IMR-90 (cell line): ENCODE measurements around the gene C1orf167. TPM values are rescaled to one million over a fixed set of nuclear protein-coding genes. Genes with fewer than 3 reads are reported as not detected.

ENCODE experiments used
- ATAC-seq: fragments of 200-7000 bp; cut with Tn5 transposase; 2 replicates; pipeline ENCODE4 v1.9.1; 2020; ENCODE audit warnings: low read depth, mild to moderate bottlenecking, moderate library complexity
- BruUV-seq: library from RNA; stranded (reverse); fragments of 400-500 nt; replicated peaks from 2 replicates; lab custom pipeline; 2021; lab: Mats Ljungman, UMichigan
- CTCF ChIA-PET: fragments of 300-600 bp; formaldehyde crosslinking; extraction: SDS; loops from one replicate; lab custom pipeline; 2021; ENCODE audit warnings: antibody characterized with exemption; lab: Yijun Ruan, JAX
- POLR2A ChIA-PET: fragments of 300-600 bp; sonication (Branson Sonifier 250); formaldehyde crosslinking; loops from one replicate; lab custom pipeline; 2022; ENCODE audit warnings: antibody characterized with exemption; ENCODE audit not compliant: unreplicated experiment; lab: Charles Lee
- DNase-seq: peaks from one replicate; pipeline ENCODE4 v3.0.0; 2013
- H2AFZ ChIP-seq: replicated peaks from 2 replicates; pipeline ENCODE3; 2013; ENCODE audit warnings: low read length, mild to moderate bottlenecking; ENCODE audit not compliant: poor library complexity
- H2AK5ac ChIP-seq: 2 replicates; pipeline ENCODE4 v1.6.1; 2013; ENCODE audit warnings: low read depth, low read length, inconsistent platforms
- H2AK9ac ChIP-seq: replicated peaks from 2 replicates; pipeline ENCODE3; 2013; ENCODE audit warnings: mild to moderate bottlenecking, low read depth, low read length, moderate library complexity; ENCODE audit not compliant: poor library complexity
- H2BK120ac ChIP-seq: 2 replicates; pipeline ENCODE4 v1.6.1; 2013; ENCODE audit warnings: low read depth, low read length, inconsistent platforms
- H2BK15ac ChIP-seq: 3 replicates; pipeline ENCODE4 v1.6.1; 2013; ENCODE audit warnings: low read depth, low read length, inconsistent platforms
- H2BK20ac ChIP-seq: 2 replicates; pipeline ENCODE4 v1.6.1; 2013; ENCODE audit warnings: low read depth, mild to moderate bottlenecking, inconsistent platforms, low read length, moderate library complexity
- H2BK5ac ChIP-seq: 2 replicates; pipeline ENCODE4 v1.6.1; 2013; ENCODE audit warnings: mild to moderate bottlenecking, low read depth, low read length, inconsistent platforms; ENCODE audit not compliant: poor library complexity, severe bottlenecking
- H3K14ac ChIP-seq: replicated peaks from 2 replicates; pipeline ENCODE4 v1.6.1; 2013; ENCODE audit warnings: low read depth, low read length, inconsistent platforms
- H3K18ac ChIP-seq: 2 replicates; pipeline ENCODE4 v1.6.1; 2013; ENCODE audit warnings: low read depth, low read length, control low read depth
- H3K23ac ChIP-seq: 2 replicates; pipeline ENCODE4 v1.6.1; 2013; ENCODE audit warnings: low read depth, low read length, inconsistent platforms
- H3K27ac ChIP-seq: 2 replicates; pipeline ENCODE4 v1.5.1; 2013; ENCODE audit warnings: mild to moderate bottlenecking, control low read depth, low read length; ENCODE audit not compliant: insufficient read depth
- H3K27me3 ChIP-seq: 2 replicates; pipeline ENCODE4 v1.6.1; 2013; ENCODE audit warnings: low read length; ENCODE audit not compliant: control insufficient read depth, insufficient read depth
- H3K36me3 ChIP-seq: 2 replicates; pipeline ENCODE4 v1.6.1; 2013; ENCODE audit warnings: low read length, mixed read lengths; ENCODE audit not compliant: control insufficient read depth, insufficient read depth
- H3K4ac ChIP-seq: 2 replicates; pipeline ENCODE4 v1.6.1; 2013; ENCODE audit warnings: low read depth, low read length, inconsistent platforms
- H3K4me1 ChIP-seq: 2 replicates; pipeline ENCODE4 v1.6.1; 2013; ENCODE audit warnings: low read length, mixed read lengths; ENCODE audit not compliant: control insufficient read depth, insufficient read depth
- H3K4me2 ChIP-seq: 2 replicates; pipeline ENCODE4 v1.6.1; 2013; ENCODE audit warnings: low read depth, mild to moderate bottlenecking, control low read depth, low read length, moderate library complexity
- H3K4me3 ChIP-seq: 2 replicates; pipeline ENCODE4 v1.5.1; 2013; ENCODE audit warnings: low read depth, mild to moderate bottlenecking, control low read depth, low read length, moderate library complexity; ENCODE audit not compliant: insufficient read depth
- H3K56ac ChIP-seq: 2 replicates; pipeline ENCODE4 v1.6.1; 2013; ENCODE audit warnings: low read length, inconsistent platforms; ENCODE audit not compliant: insufficient read depth; ENCODE audit errors: extremely low read depth
- H3K79me1 ChIP-seq, 2 experiments: 2 replicates each; pipeline ENCODE4 v1.6.1; 2013; ENCODE audit warnings: low read length in 2 of 2, inconsistent platforms in 1 of 2, low read depth in 1 of 2
- H3K9ac ChIP-seq: 2 replicates; pipeline ENCODE4 v1.6.1; 2013; ENCODE audit warnings: low read depth, low read length, control low read depth
- H3K9me1 ChIP-seq: 2 replicates; pipeline ENCODE4 v1.6.1; 2013; ENCODE audit warnings: low read length, inconsistent platforms; ENCODE audit not compliant: insufficient read depth
- H3K9me3 ChIP-seq: 2 replicates; pipeline ENCODE4 v1.6.1; 2013; ENCODE audit warnings: low read length; ENCODE audit not compliant: control insufficient read depth, insufficient read depth
- H4K20me1 ChIP-seq: 2 replicates; pipeline ENCODE4 v1.6.1; 2013; ENCODE audit warnings: low read length, inconsistent platforms; ENCODE audit not compliant: insufficient read depth
- H4K5ac ChIP-seq: 2 replicates; pipeline ENCODE4 v1.6.1; 2013; ENCODE audit warnings: mild to moderate bottlenecking, low read depth, low read length, control low read depth
- H4K8ac ChIP-seq, 2 experiments: 2 replicates each; pipeline ENCODE4 v1.6.1; 2013; ENCODE audit warnings: low read depth in 2 of 2, low read length in 2 of 2, control low read depth in 1 of 2, inconsistent platforms in 1 of 2
- H4K91ac ChIP-seq: 2 replicates; pipeline ENCODE4 v1.6.1; 2013; ENCODE audit warnings: low read depth, low read length, inconsistent platforms; ENCODE audit not compliant: insufficient read depth
- BHLHE40 ChIP-seq: fragments of 150-350 bp; IDR thresholded peaks from 2 replicates; pipeline ENCODE4 v1.6.1; 2016; ENCODE audit warnings: mild to moderate bottlenecking, low read depth, low read length
- CEBPB ChIP-seq: IDR thresholded peaks from 2 replicates; pipeline ENCODE4 v1.6.1; 2012; ENCODE audit warnings: low read depth, low read length, improper control_type of control experiment
- CHD1 ChIP-seq: IDR thresholded peaks from 2 replicates; pipeline ENCODE4 v1.6.1; 2012; ENCODE audit warnings: low read depth, low read length, improper control_type of control experiment
- CTCF ChIP-seq: conservative IDR thresholded peaks from 2 replicates; pipeline ENCODE4 v1.5.1; 2012; ENCODE audit warnings: mild to moderate bottlenecking, low read depth, low read length, improper control_type of control experiment
- FOS ChIP-seq: fragments of 150-350 bp; IDR thresholded peaks from 2 replicates; pipeline ENCODE4 v1.6.1; 2016; ENCODE audit warnings: low read depth, low read length
- MAFK ChIP-seq: IDR thresholded peaks from 2 replicates; pipeline ENCODE4 v1.6.1; 2012; ENCODE audit warnings: low read depth, low read length, improper control_type of control experiment
- MAZ ChIP-seq: IDR thresholded peaks from 2 replicates; pipeline ENCODE4 v1.6.1; 2012; ENCODE audit warnings: low read depth, mild to moderate bottlenecking, low read length, improper control_type of control experiment, moderate library complexity, borderline replicate concordance
- MXI1 ChIP-seq: IDR thresholded peaks from 2 replicates; pipeline ENCODE4 v1.6.1; 2012; ENCODE audit warnings: low read depth, mild to moderate bottlenecking, low read length, moderate library complexity, borderline replicate concordance
- NFE2L2 ChIP-seq: fragments of 150-350 bp; IDR thresholded peaks from 2 replicates; pipeline ENCODE4 v1.6.1; 2016; ENCODE audit warnings: low read depth, mild to moderate bottlenecking, low read length
- POLR2A ChIP-seq: IDR thresholded peaks from 2 replicates; pipeline ENCODE4 v1.6.1; 2012; ENCODE audit warnings: mild to moderate bottlenecking, low read depth, low read length
- RAD21 ChIP-seq: IDR thresholded peaks from 2 replicates; pipeline ENCODE4 v1.6.1; 2012; ENCODE audit warnings: low read length, improper control_type of control experiment
- RCOR1 ChIP-seq: IDR thresholded peaks from 2 replicates; pipeline ENCODE4 v1.6.1; 2012; ENCODE audit warnings: mild to moderate bottlenecking, low read length, improper control_type of control experiment; ENCODE audit not compliant: insufficient replicate concordance
- RFX5 ChIP-seq: IDR thresholded peaks from 2 replicates; pipeline ENCODE4 v1.8.0; 2012; ENCODE audit warnings: low read depth, mild to moderate bottlenecking, low read length, moderate library complexity
- SMC3 ChIP-seq: fragments of 150-350 bp; IDR thresholded peaks from 2 replicates; pipeline ENCODE4 v1.6.1; 2016; ENCODE audit warnings: low read depth, mild to moderate bottlenecking, antibody characterized with exemption, low read length, moderate library complexity
- USF2 ChIP-seq: fragments of 150-350 bp; IDR thresholded peaks from 2 replicates; pipeline ENCODE4 v1.6.1; 2017; ENCODE audit warnings: mild to moderate bottlenecking, antibody characterized with exemption, low read length, low read depth
- WGBS, 2 experiments: methylation state at CpG; one replicate each; pipeline versions ENCODE4 v1.1.5 to v1.1.7; 2013; ENCODE audit warnings: missing lambda C conversion rate in 2 of 2; ENCODE audit not compliant: insufficient read length in 1 of 2; ENCODE audit errors: extremely low coverage in 2 of 2; 5-methylcytosine and 5-hydroxymethylcytosine counted together
- dilution Hi-C: fragments of 300-500 bp; cut with HindIII; formaldehyde crosslinking; loops from one replicate; pipeline ENCODE4 v1.14.3; 2018; ENCODE audit warnings: low sequenced_read_pairs; ENCODE audit not compliant: unreplicated experiment
- in situ Hi-C: fragments of 300-500 bp; cut with MboI; formaldehyde crosslinking; loops from 3 replicates; pipeline ENCODE4 v1.14.3; 2019; ENCODE audit warnings: low sequenced_read_pairs, inconsistent platforms, mixed read lengths
- intact Hi-C: fragments of 100-400 bp; cut with micrococcal nuclease; formaldehyde crosslinking; loops from 2 replicates; pipeline ENCODE4 v1.10.0; 2022
- polyA plus RNA-seq, 3 experiments: library from polyadenylated mRNA; depleted of rRNA; stranded (reverse); fragments of >200 nt; gene quantifications; 2 replicates each; pipeline ENCODE4 v1.2.3, GENCODE V29; 2012; ENCODE audit warnings: low replicate concordance in 1 of 3
- total RNA-seq: library from RNA; depleted of rRNA; stranded (reverse); fragments of >200 nt; gene quantifications from 2 replicates; pipeline ENCODE4 v1.2.3, GENCODE V29; 2012
- TF ChIP-seq, protein P1 (sequence below): fragments of 150-350 bp; IDR thresholded peaks from 2 replicates; pipeline ENCODE4 v1.6.1; 2016; ENCODE audit warnings: low read depth, mild to moderate bottlenecking, low read length, moderate library complexity, borderline replicate concordance

Gene C1orf167
- total and polyA plus RNA-seq, 2 of the 4 experiments (the other 2 are of a cell fraction), result under 0.01 to 0.15 TPM

DNA sequence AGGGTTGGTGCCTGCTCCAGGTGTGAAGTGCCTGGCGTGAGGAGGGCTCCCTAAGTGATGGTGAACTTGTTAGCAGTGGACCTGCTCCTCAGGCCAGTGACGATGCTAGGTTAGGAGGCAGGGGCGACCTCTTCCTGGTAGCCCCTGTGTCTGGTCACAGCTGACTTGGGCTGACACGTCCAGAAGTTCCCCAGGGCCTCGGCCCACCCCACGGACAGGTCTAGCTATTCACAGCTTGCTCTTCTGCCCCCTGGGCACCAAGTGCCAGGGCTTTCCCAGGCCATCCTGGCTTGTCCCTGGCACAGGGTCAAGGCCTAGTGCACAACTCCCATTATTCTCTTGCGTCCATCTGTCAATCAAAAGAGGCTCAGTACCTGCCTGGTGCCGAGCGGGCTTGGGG is 10.9 kb upstream of the C1orf167 start:
- Histone ChIP-seq H3K9me1 (no peaks in the 10 kb centered on the region), H3K18ac (no peak overlapping the region), H2AK5ac (no peak overlapping the region), H2BK15ac (no peak overlapping the region), H3K27ac (no peak overlapping the region), H4K91ac (no peak overlapping the region), H3K4me1 (no peaks in the 10 kb centered on the region), H2BK5ac (no peak overlapping the region), H3K36me3 (peaks cover 21% of the 10 kb centered on the region), H3K4me3 (no peak overlapping the region), H4K8ac (no peak overlapping the region), H3K56ac (no peak overlapping the region), H2AK9ac (no peak overlapping the region), H3K9ac (no peak overlapping the region), H2BK20ac (no peak overlapping the region), H3K23ac (no peak overlapping the region), H2BK120ac (no peak overlapping the region), H4K20me1 (no peaks in the 10 kb centered on the region), H3K4ac (no peak overlapping the region), H3K79me1 (no peaks in the 10 kb centered on the region), H3K9me3 (no peaks in the 10 kb centered on the region), H3K27me3 (0 out of 2 replicates have a peak, but pooled peaks cover 3% of the 10 kb centered on the region), H3K4me2 (no peak overlapping the region), H3K14ac (no peak overlapping the region), H2AFZ (no peak overlapping the region), H4K5ac (no peak overlapping the region)
- ATAC-seq (no peak), DNase-seq (no peak)
- TF ChIP-seq RCOR1, result no peak
- no peak for TF ChIP-seq MAZ
- no peak for TF ChIP-seq FOS
- no peak for TF ChIP-seq SMC3
- no peak for TF ChIP-seq BHLHE40
- no peak for TF ChIP-seq RFX5
- TF ChIP-seq NFE2L2, result no peak
- TF ChIP-seq USF2, result no peak
- TF ChIP-seq RAD21, result no peak
- no peak for TF ChIP-seq MAFK
- no peak for TF ChIP-seq CHD1
- no peak for TF ChIP-seq CTCF
- no peak for TF ChIP-seq CEBPB
- TF ChIP-seq MXI1, result no peak
- TF ChIP-seq, protein P1, sequence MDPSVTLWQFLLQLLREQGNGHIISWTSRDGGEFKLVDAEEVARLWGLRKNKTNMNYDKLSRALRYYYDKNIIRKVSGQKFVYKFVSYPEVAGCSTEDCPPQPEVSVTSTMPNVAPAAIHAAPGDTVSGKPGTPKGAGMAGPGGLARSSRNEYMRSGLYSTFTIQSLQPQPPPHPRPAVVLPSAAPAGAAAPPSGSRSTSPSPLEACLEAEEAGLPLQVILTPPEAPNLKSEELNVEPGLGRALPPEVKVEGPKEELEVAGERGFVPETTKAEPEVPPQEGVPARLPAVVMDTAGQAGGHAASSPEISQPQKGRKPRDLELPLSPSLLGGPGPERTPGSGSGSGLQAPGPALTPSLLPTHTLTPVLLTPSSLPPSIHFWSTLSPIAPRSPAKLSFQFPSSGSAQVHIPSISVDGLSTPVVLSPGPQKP, result no peak
- no peak for TF ChIP-seq POLR2A
- 90% methylated on average over 4 of the region's 9 CpGs; no CpG with 5 or more reads in 1 of the 2 experiments for WGBS, 2 experiments
- ChIA-PET POLR2A (no interaction called here), CTCF (no interaction called here)
- BruUV-seq, result no TSS peak
- intact Hi-C loops, result no loop called here
- dilution Hi-C loops, result no loop called here
- in situ Hi-C loops, result no loop called here
